Spleen (tissue), 7 donors: ENCODE data around the gene SULF2.

Experiments
- CTCF ChIP-seq, 11 experiments: fragments of 200-600 bp in 7 of 11; fragments of 450-650 bp in 4 of 11; sonication (generic) in 4 of 11; IDR thresholded peaks in 8 of 11; conservative IDR thresholded peaks in 3 of 11; 1 replicate in 7 of 11; 2 replicates in 4 of 11; pipeline versions ENCODE4 v1.4.0 to v1.8.0; 2016 to 2021; ENCODE audit warnings: antibody characterized with exemption in 11 of 11, inconsistent platforms in 4 of 11, mild to moderate bottlenecking in 1 of 11
- POLR2A ChIP-seq, 3 donors: fragments of 450-650 bp; IDR thresholded peaks; one replicate each; pipeline ENCODE4 v1.5.1; 2017; ENCODE audit warnings: antibody characterized with exemption in 3 of 3, mild to moderate bottlenecking in 1 of 3
- POLR2AphosphoS5 ChIP-seq, 3 donors: sonication (generic); formaldehyde crosslinking; IDR thresholded peaks; one replicate each; pipeline ENCODE4 v1.5.1; 2017; ENCODE audit warnings: antibody characterized with exemption in 3 of 3
- donor health status: DM: no; HTN: no; CAD: no; lungs with moderate emphysema.
- donor health status: DM: no; HTN: no; CAD: no.
- donor health status: DM: no; HTN: no; CAD: no.

- TF ChIP-seq POLR2A (IDR thresholded peaks at IDR 0.05) (no peak), CTCF (IDR thresholded peaks at IDR 0.05 in 8 of 11, conservative IDR thresholded peaks at IDR 0.05 in 3 of 11) (no peak), POLR2AphosphoS5 (IDR thresholded peaks at IDR 0.05) (no peak)
Measured at GRCh38 chr20:47723322-47723721, 62.0 kb downstream of the SULF2 start.
